Measurements from ENCODE around the gene NUP210L.
"Not testable (repeated sequence)": the region's sequence is repeated elsewhere in the genome, so short reads cannot be mapped to it uniquely, and the experiment has no call there.

Gene NUP210L

DNA sequence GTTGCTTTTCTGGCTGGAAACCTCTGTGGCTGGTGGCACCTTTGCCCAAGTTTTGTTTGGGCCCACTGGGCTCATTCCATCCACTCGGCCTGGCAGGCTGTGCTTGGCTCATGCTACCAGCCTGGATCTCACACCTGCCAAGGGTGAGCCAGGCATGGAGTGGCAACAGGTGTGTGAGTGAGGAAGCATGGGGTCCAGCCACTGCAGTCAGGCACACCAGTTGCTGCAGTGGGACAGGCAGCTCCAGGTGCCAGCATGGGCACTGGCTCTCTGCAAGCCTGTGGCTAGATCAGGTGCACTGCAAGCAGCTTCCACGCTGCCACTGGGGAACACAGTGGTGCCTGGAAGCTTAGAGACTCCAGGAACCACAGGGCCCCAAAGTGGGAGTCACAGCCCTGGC lies 57.0 kb downstream of the NUP210L start:
- no peak for DNase-seq (ENCODE audit: low spot score)

DNA sequence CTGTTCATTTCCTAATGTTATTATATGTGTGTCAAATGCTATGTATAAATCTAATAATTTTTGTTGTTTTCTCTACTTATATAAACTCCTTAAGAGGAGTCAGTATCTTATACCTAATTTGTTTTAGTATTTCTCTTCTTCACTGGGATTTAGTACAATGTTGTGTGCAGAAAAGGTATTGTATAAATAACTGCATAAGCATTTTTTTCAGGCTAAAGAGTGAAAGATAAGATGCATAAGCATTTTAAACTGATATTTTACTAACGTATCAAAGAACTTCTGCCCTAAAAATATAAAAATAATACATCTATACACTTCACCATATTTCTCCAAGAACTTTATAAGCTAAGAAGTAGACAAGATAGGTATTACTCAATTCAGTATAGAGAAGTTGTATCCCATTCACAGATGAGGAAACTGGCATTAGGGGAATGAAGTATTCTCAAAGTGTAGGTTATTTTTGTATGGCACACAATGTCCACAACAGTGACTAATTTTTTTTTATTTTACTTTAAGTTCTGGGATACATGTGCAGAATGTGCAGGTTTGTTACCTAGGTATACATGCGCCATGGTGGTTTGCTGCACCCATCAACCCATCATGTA lies 59.3 kb downstream of the NUP210L start:
- no peak for DNase-seq (ENCODE audit: low spot score)

DNA sequence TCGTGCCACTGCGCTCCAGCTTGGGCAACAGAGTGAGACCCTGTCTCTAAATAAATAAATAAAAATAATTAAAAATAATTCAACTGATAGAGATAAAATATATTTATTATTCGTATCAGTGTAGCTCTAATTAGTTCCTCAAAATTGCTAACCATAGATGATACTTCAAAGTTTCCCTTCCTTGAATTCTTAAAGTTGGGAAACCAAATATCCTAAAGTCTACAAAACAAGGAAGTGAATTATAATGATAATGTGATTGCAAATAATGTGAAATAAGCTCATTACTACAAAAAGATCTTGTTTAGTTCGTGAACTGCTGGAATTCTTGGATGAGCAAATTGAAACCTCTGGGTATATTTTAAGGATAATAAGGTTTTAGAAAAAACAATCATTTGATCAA lies 60.5 kb downstream of the NUP210L start:
- no peak for DNase-seq (ENCODE audit: low spot score)

DNA sequence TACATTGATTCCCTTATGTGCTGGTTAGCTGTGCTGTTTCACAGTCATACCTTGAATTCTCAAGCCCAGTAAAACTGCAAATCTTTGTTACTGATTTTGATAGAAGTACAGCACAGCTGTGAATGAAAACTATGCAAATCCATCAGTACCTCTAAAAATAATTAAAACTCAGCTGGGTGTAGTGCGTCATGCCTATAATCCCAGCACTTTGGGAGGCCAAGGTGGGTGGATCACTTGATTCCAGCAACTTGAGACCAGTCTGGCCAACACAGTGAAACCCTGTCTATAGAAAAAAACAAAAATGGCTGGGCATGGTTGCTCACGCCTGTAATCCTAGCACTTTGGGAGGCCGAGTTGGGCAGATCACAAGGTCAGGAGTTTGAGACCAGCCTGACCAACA lies 61.2 kb downstream of the NUP210L start:
- no peak for DNase-seq (ENCODE audit: low spot score)

DNA sequence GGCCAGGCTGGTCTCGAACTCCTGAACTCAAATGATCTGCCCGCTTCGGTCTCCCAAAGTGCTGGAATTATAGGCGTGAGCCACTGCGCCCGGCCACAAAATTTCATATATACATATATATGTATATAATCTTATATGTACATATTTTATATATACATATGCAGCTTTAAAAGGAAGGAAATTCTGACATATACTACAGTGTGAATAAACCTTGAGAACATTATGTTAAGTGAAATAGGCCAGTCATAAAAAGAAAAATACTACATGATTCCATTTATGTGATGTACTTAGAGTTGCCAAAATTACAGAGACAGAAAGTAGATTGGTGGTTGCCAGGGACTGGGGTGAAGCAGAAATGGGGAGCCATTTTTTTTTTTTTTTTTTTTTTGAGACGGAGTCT lies 63.2 kb downstream of the NUP210L start:
- DNase-seq (ENCODE audit: low spot score), result no peak

DNA sequence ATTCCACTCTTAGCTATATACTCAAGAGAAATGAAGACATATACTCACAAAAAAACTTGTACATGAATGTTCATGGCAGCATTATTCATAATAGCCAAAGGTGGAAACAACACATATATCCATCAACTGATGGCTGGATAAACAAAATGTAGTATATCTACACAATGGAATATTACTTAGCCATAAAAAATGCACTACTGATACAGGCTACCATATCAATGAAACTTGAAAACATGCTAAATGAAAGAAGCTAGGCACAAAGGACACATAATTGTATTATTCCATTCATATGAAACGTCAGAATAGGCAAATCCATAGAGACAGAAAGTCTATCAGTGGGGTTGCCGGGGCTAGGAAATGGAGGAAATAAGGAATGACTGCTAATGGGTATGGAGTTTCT lies 67.3 kb downstream of the NUP210L start:
- DNase-seq (ENCODE audit: low spot score), result no peak

DNA sequence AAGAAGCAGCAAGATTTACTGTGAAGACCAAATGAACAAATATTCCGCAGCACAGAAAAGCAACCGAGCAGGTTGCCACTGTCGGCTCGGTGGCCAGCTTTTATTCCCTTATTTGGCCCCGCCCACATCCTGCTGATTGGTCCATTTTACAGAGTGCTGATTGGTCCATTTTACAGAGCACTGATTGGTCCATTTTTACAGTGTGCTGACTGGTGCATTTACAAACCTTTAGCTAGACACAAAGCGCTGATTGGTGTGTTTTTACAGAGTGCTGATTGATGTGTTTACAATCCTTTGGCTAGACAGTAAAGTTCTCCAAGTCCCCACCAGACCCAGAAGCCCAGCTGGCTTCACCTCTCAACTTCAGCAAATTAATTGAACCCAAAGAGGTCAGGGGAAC lies 71.8 kb downstream of the NUP210L start:
- not testable (repeated sequence) for DNase-seq (ENCODE audit: low spot score)

DNA sequence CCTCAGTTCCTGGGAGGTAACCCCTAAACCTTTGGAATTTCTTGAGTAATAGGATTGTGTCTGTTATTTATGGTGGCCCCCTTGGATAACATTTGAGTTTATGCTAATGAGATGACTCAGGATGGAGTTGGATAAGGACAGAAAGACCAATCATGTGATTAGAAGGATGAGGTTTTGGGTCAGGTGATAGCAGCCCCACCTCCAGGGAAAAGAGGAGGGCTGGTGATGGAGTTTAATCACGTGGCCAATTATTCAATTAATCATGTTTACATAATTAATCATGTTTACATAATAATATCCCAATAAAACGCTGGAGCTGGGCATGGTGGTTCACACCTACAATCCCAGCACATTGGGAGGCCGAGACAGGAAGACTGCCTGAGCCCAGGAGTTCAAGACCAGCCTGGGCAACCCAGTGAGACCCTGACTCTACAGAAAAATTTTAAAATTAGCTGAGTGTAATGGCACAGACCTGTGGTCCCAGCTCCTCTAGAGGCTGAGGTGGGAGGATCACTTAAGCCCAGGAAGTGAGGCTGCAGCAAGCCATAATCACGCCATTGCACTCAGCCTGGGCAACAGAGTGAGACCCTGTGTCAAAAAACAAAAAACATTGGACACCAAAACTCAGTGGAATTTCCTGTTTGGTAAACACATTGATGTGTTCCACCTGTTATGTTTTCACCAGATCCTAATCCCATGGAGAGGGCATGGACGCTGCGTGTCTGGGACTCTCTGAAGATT lies 73.3 kb downstream of the NUP210L start:
- no peak for DNase-seq (ENCODE audit: low spot score)

DNA sequence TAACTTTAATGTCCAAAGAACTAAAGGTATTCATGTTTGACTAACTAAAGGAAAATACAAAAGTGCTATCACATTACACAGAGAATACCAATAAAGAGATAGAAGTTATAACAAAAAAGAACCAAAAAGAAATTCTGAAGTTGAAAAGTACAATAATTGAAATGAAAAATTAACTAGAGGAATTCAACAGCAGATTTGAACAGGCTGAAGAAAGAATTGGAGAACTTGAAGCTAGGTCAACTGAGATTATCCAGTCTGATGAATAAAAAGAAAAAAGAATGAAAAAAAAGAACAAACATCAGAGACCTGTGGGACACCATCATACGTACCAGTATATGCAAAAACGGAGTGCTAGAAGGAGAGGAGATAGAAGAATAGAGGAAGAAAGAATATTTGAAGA lies 78.5 kb downstream of the NUP210L start:
- no peak for DNase-seq (ENCODE audit: low spot score)

DNA sequence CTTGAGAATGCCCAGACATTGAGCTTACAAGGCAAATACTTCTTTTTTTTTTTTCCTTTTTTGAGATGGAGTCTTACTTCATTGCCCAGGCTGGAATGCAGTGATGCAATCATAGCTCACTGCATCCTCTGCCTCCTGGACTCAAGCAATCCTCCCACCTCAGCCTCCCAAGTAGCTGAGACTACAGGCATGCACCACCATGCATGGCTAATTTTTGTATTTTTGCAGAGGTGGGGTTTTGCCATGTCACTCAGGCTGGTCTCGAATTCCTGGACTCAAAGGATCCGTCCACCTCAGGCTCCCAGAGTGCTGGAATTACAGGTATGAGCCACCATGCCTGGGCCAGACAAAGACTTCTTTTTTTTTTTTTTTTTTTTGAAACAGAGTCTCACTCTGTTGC lies 79.1 kb downstream of the NUP210L start:
- DNase-seq (ENCODE audit: low spot score), result no peak

DNA sequence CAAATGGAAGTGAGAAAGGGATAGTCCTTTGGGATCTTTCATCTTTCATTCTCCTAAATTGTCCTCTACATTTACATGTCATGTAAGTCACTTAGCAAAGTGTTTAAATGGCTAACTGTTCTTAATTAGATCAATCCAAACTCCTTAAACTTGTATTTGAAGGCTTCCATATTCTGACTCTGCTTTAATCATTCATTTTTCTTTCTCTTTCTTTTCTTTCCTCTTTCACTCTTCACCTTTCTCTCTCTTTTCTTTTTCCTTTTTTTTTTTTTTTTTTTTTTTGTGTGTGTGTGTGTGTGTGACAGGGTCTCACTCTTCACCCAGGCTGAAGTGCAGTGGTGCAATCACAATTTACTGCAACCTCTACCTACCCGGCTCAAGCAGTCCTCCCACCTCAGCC lies 92.6 kb downstream of the NUP210L start:
- no peak for DNase-seq (ENCODE audit: low spot score)

DNA sequence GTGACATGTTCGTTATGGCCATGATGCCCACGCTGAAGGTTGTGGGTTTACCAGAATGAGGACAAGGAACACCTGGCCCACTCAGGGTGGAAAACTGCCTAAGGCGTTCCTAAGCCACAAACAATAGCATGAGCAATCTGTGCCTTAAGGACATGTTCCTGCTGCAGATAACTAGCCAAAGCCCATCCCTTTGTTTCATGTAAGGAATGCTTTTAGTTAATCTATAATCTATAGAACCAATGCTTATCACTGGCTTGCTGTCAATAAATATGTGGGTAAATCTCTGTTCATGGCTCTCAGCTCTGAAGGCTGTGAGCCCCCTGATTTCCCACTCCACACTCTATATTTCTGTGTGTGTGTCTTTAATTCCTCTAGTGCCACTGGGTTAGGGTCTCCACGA lies 107.4 kb downstream of the NUP210L start:
- not testable (repeated sequence) for DNase-seq (ENCODE audit: low spot score)

DNA sequence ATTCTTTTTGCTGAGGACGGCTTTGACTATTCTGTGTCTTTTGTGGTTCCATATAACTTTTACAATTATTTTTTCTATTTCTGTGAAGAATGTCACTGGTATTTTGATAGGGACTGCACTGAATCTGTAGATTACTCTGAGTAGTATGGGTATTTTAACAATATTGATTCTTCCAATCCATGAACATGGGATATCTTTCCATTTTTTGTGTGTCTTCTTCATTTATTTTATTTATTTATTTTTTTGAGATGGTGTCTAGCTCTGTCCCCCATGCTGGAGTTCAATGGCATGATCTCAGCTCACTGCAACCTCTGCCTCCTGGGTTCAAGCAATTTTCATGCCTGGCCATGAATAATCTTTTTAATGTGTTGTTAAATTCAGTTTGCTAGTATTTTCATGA lies 121.2 kb downstream of the NUP210L start:
- not testable (repeated sequence) for DNase-seq (ENCODE audit: low spot score)

DNA sequence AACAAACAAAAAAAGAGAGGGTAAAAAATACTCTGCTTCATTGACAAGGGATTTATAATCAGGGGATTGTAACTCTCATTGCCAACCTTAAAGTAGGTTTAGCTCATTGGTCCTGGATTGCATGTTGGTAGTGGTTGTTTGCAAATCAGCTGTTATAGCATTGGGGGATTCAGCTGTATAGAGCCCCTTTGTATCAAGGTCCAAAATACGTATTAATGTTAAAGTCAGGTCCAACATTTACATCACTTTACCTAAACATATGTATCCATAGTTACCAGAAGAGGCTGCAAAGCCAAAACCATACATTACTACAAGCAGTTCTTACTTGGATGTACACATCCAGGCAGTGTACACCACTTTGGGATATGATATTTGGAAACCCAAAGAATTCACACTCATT lies 134.9 kb downstream of the NUP210L start:
- DNase-seq (ENCODE audit: low spot score), result no peak

DNA sequence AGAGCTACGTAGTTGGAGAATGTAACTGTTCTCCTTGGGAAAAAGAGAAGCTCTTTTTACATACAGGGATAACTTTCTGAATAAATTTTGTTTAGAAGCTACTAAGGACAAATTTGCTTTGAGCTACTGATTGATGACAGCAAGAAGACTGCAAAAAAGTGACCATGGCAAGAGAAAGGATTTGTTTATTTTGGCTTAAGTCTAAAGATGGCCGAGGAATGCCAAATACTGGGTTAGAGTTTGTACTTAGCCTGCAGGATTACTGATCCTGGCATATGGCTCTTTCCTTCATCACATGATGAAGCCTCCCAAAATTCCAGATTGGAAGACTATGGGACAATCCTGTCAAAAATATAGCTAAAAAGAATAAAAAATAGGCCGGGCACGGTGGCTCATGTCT lies 135.6 kb downstream of the NUP210L start:
- no peak for DNase-seq (ENCODE audit: low spot score)

DNA sequence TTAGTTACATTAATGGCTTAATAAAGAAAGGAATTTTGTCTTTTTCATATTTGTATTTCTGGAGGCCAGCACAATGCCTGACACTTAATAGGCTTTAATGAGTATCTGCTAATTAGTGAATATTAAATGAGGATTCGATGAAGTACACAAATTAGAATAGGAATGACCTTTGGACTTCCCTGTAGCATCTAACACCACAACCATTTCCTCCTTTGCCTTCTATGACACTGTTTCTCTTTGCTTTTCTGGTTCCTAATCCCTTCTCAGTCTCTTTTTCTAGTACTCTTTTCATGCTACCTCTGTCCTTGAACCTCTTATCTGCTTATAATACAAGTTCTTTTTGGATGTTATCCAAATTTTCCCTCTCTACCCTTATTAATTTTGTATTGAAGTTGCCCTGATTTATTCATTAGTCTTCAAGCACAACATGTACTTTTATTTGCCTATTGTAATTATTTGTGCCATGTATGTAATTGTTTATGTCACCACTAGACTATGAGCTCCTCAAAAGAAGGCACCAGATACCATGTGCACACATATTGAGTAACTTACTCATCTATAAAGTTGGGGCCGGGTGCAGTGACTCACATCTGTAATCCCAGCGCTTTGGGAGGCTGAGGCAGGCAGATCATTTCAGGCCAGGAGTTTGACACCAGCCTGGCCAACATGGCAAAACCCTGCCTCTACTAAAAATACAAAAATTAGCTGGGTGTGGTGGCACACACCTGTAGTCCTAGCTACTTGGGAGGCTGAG lies 140.5 kb downstream of the NUP210L start:
- no peak for DNase-seq (ENCODE audit: low spot score)

DNA sequence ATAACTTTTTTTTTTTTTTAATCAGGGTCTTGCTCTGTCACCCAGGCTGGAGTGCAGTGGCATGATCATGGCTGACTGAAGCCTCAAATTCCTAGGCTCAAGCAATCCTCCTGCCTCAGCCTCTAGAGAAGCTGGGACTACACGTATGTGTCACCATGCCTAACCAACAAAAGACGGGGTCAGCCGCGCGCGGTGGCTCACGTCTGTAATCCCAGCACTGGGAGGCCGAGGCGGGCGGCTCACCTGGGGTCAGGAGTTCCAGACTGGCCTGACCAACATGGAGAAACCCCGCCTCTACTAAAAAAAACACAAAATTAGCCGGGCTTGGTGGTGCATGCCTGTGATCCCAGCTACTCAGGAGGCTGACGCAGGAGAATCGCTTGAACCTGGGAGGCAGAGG lies 142.3 kb downstream of the NUP210L start:
- DNase-seq (ENCODE audit: low spot score), result not testable (repeated sequence)

DNA sequence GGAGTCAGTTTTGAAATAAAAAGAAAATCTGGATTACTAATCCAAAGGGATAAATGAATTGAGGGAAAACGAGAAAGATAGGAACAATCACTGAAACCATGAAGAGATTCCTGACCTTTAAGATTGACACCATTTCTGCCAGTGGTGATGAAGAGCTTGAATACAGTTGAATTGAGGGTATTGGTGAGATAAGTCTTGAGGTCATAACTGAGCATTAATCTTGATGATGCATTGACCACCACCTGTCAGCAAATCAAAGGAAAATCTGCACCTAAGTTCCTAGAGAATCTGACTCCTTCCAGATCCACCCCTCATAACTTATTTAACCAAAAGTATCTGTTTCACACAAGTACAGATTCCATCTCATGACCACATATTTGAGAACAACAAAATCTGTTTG lies 142.7 kb downstream of the NUP210L start:
- DNase-seq (ENCODE audit: low spot score), result no peak

DNA sequence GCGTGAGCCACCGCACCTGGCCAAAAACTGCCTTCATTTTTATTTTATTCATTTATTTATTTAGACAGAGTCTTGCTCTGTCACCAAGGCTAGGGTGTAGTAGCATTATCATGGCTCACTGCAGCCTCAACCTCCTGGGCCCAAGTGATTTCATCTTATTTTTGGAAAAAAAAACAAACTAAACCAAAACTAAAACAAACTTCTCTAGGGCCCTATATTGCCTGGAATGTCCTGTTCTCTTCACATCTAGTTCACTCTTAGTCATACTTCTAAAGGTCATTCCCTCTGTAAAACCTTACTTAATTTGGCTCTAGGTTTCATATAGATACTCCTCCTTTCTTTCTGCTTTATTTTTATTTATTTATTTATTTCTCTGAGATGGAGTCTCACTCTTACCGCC lies 148.7 kb downstream of the NUP210L start:
- no peak for DNase-seq (ENCODE audit: low spot score)

DNA sequence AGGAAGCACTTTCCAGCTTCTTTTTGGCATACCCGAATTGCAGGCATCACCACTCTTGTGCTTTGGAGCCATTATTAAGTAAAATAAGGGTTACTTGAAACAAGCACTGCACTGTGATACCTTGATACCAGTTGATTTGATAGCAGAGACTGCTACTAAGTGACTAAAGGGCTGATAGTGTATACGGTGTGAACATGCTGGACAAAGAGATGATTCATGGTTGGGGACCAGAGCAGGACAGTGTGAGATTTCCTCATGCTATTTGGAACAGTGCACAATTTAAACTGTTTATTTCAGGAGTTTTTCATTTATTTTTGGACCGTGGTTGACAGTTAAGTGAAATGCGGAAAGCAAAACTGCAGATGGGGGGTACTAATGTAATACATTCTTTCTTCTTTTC lies 154.5 kb downstream of the NUP210L start:
- DNase-seq (ENCODE audit: low spot score), result no peak

DNA sequence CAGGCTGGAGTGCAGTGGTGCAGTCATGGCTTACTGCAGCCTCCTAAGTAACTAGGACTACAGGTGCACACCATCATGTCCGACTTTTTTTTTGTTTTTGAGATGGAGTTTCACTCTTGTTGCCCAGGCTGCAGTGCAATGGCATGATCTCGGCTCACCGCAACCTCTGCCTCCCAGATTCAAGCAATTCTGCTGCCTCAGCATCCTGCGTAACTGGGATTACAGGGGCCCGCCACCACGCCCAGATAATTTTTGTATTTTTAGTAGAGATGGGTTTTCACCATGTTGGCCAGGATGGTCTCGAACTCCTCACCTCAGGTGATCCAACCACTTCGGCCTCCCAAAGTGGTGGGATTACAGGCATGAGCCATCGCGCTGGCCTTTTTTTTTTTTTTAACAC lies 158.0 kb downstream of the NUP210L start:
- not testable (repeated sequence) for DNase-seq (ENCODE audit: low spot score)

DNA sequence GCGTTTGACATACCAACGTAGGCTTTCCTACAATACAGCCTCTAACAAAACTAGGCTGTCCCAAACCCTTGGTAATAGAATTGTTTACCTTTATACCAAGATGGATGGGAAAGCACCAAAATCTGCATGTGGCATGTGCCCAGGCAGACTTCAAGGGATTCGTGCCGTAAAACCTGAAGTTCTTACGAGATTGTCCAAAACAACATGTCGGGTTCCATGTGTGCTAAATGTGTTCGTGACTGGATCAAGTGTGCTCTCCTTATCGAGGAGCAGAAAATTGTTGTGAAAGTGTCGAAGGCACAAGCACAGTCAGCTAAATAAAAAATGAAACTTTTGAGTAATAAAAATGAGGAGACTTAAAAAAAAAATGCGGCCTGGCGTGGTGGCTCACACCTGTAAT lies 159.2 kb downstream of the NUP210L start:
- DNase-seq (ENCODE audit: low spot score), result no peak

DNA sequence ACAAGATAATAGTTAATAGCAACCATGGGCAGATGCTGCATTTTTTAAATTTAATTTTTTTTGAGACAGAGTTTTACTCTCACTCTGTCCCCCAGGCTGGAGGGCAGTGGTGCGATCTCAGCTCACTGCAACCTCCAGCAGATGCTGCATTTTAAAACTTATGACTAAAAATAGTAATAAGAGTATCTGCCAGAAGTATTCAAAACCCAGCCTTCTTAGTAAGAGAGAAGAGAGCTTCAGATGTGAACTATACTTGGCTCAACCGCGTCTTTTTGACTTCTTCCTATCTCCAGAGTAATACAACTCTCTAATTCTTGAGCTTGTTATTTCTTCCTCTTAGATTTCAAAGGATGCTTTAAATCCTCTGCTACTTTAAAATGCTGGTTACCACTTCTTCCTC lies 159.7 kb downstream of the NUP210L start:
- DNase-seq (ENCODE audit: low spot score), result no peak

Measured in CD4-positive, alpha-beta T cell treated with Interleukin-15 for 4 hours (primary cell).